HG03025 (cell line): Measurements from ENCODE around the gene PROZ.

Source experiments
- ATAC-seq: cut with Tn5 transposase; IDR thresholded peaks from one replicate; pipeline ENCODE4 v1.9.1; 2021; ENCODE audit warnings: mild to moderate bottlenecking, moderate library complexity; ENCODE audit not compliant: unreplicated experiment, low FRiP score

PROZ gene

GRCh38 chr13:113119166-113119821, 39.2 kb upstream of the PROZ start:
- no peak for ATAC-seq

- ATAC-seq: no peak
These were observed 38.6 kb upstream of the PROZ start for GRCh38 chr13:113119822-113120189.

GRCh38 chr13:113120300-113121182, 37.9 kb upstream of the PROZ start:
- no peak for ATAC-seq

GRCh38 chr13:113121183-113121927, 37.1 kb upstream of the PROZ start:
- no peak for ATAC-seq

- no peak for ATAC-seq
These were observed 36.4 kb upstream of the PROZ start for GRCh38 chr13:113121928-113122471.

GRCh38 chr13:113122550-113123225, 35.8 kb upstream of the PROZ start, which contains the start of gene F10:
F10 (plus strand) TSS chr13:113122799; CDS start chr13:113122856, 57 bp downstream.
- ATAC-seq: no peak

GRCh38 chr13:113123226-113124201, 34.9 kb upstream of the PROZ start:
- no peak for ATAC-seq

- no peak for ATAC-seq
These were observed 34.1 kb upstream of the PROZ start for GRCh38 chr13:113124211-113124970.

GRCh38 chr13:113125506-113126264, 32.8 kb upstream of the PROZ start:
- no peak for ATAC-seq

- no peak for ATAC-seq
These were observed 31.9 kb upstream of the PROZ start for GRCh38 chr13:113126265-113127150.

- ATAC-seq: no peak
These were observed 29.0 kb upstream of the PROZ start for GRCh38 chr13:113129480-113129879.

- ATAC-seq: no peak
These were observed 28.3 kb upstream of the PROZ start for GRCh38 chr13:113129921-113130750.

GRCh38 chr13:113135281-113135760, 23.1 kb upstream of the PROZ start:
- ATAC-seq: no peak

GRCh38 chr13:113137691-113138298, 20.7 kb upstream of the PROZ start:
- no peak for ATAC-seq

GRCh38 chr13:113138792-113139551, 19.5 kb upstream of the PROZ start:
- no peak for ATAC-seq
